SK-MEL-5 (cell line): ENCODE measurements around the gene THOC2. TPM values are rescaled to one million over a fixed set of nuclear protein-coding genes. Genes with fewer than 3 reads are reported as not detected.
"Not testable (repeated sequence)": the region's sequence is repeated elsewhere in the genome, so short reads cannot be mapped to it uniquely, and the experiment has no call there.

ENCODE experiments used
- DNase-seq: peaks from one replicate; pipeline ENCODE4 v3.0.0-alpha.2; 2016; ENCODE audit warnings: low read depth, low spot score
- in situ Hi-C: cut with HindIII; loops from 2 replicates; pipeline ENCODE4 v1.10.0; 2016; ENCODE audit warnings: low sequenced_read_pairs, high pct_unique_total_duplicates, low pct_unique_long_range_greater_than_20kb
- total RNA-seq: library from RNA; depleted of rRNA; stranded (reverse); fragments of >200 nt; shearing (Covaris generic); gene quantifications from 2 replicates; pipeline ENCODE4 v1.2.3, GENCODE V29; 2014

Gene THOC2
- total RNA-seq, 1 experiment from 2014 or later: 59.7 TPM

GRCh38 chrX:123698979-123699520 lies 33.8 kb downstream of the THOC2 start:
- no peak for DNase-seq
- in situ Hi-C loops: no loop called here

DNA sequence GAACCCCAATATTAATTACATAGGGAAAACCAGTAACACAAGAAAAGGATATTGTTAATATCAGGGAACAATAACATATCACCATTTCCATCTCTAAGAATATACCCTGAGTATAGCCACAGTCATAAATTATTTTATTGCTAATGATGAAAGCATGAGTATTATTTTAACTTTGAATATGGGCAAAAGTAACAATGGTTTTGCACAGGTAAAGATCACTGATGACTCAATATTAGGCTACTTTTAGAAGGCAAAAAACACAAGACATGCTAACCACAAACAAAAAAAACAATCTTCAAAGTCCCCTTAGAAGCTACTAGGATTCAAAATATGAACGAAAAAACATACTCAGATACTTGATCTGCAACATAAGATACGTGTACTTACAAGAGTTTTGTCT lies 36.5 kb downstream of the THOC2 start:
- no peak for DNase-seq
- in situ Hi-C loops: no loop called here

- in situ Hi-C loops: no loop called here
- no peak for DNase-seq
These were observed 37.6 kb downstream of the THOC2 start for GRCh38 chrX:123695242-123695641.

DNA sequence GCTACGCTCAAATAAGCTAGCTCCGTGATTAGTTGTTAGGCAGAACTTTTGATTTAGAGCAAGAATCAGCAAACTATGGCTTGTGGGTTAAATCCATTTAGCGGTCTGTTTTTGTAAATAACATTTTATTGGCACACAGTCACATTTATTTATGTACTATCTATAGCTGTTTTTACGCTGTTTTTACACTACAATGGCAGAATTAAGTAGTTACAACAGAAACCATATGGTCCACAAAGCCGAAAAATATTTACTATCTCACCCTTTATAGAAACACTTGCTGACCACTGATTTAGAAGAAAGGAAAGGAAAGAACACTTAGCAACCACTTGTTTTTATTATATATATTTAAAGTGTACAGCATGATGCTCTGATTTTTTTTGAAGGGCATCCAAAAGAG lies 41.1 kb downstream of the THOC2 start:
- no peak for DNase-seq
- in situ Hi-C loops: no loop called here

- no peak for DNase-seq
- in situ Hi-C loops: no loop called here
These were observed 44.3 kb downstream of the THOC2 start for GRCh38 chrX:123688524-123688923.

DNA sequence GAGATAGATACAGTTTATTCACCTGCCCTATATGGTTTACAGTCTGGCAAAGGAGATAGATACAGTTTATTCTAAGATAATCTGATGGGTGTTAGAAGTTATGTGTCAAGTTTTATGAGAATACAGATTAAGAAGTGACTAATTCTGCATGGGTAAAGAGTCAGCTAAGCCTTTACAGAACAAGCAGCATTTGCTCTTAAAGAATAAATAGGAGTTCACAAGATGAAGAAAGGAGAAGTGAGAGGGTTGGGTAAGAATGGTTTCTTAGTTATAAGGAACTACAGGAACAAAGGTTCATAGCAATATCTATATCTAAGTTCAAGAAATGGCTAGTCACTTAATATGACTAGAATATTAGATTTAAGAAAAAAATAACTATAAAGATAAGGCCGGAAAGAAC lies 47.6 kb downstream of the THOC2 start:
- DNase-seq: no peak
- in situ Hi-C loops: no loop called here

DNA sequence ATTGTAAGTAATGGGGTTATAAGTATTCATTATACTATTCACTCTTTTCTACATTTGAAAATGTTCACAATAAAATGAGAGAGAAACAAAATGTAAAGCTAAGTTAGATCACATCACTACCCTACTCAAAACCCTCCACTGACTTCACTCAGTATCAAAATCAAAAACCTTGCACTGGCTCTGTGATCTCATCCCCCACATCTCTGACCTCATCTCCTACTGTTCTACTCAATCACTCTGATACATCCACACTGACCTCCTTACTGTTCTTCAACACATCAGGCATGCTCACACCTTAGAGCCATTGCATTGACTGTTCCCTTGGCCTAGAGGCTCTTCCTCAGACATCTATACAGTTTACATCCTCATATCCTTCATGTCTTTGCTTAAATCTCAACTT lies 50.7 kb downstream of the THOC2 start:
- DNase-seq: no peak
- in situ Hi-C loops: no loop called here

- DNase-seq, in situ Hi-C loops: not testable (repeated sequence)
These were observed 53.0 kb downstream of the THOC2 start for GRCh38 chrX:123679733-123680460.

GRCh38 chrX:123675154-123675553 lies 57.7 kb downstream of the THOC2 start:
- no peak for DNase-seq
- in situ Hi-C loops: no loop called here

GRCh38 chrX:123673813-123674212 lies 59.0 kb downstream of the THOC2 start:
- no peak for DNase-seq
- in situ Hi-C loops: no loop called here

- in situ Hi-C loops: no loop called here
- no peak for DNase-seq
These were observed 67.7 kb downstream of the THOC2 start for GRCh38 chrX:123665197-123665596.

- DNase-seq, in situ Hi-C loops: not testable (repeated sequence)
These were observed 68.2 kb downstream of the THOC2 start for GRCh38 chrX:123664467-123665167.

GRCh38 chrX:123663720-123664119 lies 69.1 kb downstream of the THOC2 start:
- in situ Hi-C loops, DNase-seq: not testable (repeated sequence)

DNA sequence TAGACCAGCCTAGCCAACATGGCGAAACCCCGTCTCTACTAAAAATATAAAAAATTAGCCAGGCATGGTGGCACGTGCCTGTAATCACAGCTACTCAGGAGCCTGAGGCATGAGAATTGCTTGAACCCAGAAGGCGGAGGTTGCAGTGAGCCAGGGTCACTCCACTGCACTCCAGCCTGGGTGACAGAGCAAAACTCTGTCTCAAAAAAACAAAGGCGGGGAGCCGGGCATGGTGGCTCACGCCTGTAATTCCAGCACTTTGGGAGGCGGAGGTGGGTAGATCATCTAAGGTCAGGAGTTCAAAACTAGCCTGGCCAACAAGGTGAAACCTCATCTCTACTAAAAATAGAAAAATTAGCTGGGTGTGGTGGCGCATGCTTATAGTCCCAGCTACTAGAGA lies 76.3 kb downstream of the THOC2 start:
- in situ Hi-C loops, DNase-seq: not testable (repeated sequence)

GRCh38 chrX:123648811-123649181 lies 84.1 kb downstream of the THOC2 start:
- in situ Hi-C loops, DNase-seq: not testable (repeated sequence)

DNA sequence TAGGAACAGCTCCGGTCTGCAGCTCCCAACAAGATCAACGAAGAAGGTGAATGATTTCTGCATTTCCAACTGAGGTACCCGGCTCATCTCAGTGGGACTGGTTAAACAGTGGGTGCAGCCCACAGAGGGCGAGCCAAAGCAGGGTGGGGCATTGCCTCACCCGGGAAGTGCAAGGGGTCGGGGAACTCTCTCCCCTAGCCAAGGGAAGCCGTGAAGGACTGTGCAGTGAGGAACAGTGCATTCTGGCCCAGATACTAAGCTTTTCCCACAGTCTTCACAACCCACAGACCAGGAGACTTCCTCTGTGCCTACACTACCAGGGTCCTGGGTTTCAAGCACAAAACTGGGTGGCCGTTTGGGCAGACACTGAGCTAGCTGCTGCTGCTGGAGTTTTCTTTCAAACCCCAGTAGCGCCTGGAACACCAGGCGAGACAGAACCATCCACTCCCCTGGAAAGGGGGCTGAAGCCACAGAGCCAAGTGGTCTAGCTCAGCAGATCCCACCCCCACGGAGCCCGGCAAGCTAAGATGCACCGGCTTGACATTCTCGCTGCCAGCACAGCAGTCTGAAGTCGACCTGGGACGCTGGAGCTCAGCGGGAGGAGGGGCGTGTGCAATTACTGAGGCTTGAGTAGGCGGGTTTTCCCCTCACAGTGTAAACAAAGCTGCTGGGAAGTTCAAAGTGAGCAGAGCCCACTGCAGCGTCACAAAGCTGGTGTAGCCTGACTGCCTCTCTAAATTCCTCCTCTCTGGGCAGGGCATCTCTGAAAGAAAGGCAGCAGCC lies 84.6 kb downstream of the THOC2 start:
- in situ Hi-C loops: no loop called here
- no peak for DNase-seq

DNA sequence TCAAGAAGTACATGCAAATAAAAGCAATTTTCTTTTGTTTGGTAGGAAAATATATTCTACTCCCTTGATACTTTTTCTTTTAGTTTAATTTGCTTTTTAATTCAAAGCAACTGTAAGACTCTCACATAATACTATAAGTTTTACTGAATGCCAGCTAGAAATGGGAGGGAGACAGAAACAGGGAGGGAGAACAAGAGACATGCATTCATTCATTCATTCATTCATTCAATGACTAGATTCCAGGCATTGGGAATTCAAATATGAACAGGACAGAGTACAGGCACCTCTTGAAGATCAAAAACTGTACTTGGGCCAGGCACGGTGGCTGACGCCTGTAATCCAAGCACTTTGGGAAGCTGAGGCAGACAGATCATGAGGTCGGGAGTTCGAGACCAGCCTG lies 85.6 kb downstream of the THOC2 start:
- no peak for DNase-seq
- in situ Hi-C loops: no loop called here

DNA sequence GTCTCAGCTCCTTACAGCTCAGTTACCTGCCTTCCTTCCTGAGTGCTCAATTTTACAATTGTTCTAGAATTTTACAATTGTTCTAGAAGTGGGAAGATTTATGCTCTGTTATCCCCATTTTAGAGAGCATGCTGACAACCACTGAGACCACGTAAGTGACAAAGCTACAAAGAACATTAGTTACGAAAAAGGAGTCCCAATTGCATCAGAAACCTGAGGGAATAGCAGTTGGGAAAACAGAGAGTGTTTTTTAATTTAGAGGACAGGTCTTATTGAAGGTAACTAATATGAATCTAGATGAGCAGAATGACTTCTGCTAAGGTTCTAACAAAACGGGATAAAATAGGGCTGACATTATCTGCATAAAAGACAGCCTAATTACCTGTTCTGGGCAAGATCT lies 103.3 kb downstream of the THOC2 start:
- in situ Hi-C loops: no loop called here
- no peak for DNase-seq
